Fibroblast of the conjunctiva (primary cell): Measurements from ENCODE around the gene TARBP1.

Experiments used
- DNase-seq: peaks from one replicate; pipeline ENCODE4 v3.0.0-alpha.2; 2010; ENCODE audit warnings: low read depth

TARBP1 gene

GRCh38 chr1:234345237-234345636 lies 133.7 kb downstream of the TARBP1 start:
- no peak for DNase-seq

DNA sequence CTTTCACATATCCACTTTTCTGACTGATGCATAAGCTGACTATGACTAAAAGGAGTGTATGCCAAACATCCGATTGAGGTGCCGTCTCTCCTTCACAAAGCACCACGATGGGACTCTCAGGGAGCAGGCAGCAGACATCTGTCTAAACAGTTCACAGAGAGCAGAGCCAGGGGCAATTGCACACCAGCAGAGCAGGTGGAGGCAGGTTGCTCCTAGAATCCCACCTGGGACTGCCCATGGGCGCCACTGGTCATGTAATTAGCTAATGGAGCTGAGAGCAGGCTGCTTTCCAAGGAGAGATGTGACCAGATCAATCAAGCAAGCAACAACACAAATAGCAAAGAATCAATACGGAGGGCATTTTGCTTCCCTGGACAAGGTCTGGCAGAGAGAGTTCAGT lies 136.2 kb downstream of the TARBP1 start:
- no peak for DNase-seq
